ENCODE data around the gene EPHB1. TPM values are rescaled to one million over a fixed set of nuclear protein-coding genes. Genes with fewer than 3 reads are reported as not detected.

EPHB1 gene
- total and polyA plus RNA-seq, 2 donors (not counting 3 experiments of a cell fraction or from before 2014, with no cell fraction given), result 1.3 to 5.2 TPM

- Histone ChIP-seq H2AFZ (ENCODE audit: low read depth, low read length) (no peak overlapping the region), H3K36me3 (ENCODE audit: control insufficient read depth in 2 of 2, extremely low read depth in 1 of 2, insufficient read depth in 2 of 2, low read length in 2 of 2) (no peaks in the 10 kb centered on the region), H3K4me3 (replicated peaks in 1 of 3; ENCODE audit: insufficient read depth in 1 of 3, low read depth in 1 of 3, low read length in 3 of 3) (no peak overlapping the region), H3K9ac (replicated peaks; ENCODE audit: extremely low read depth, insufficient read depth, low read length) (no peak overlapping the region), H3K79me2 (ENCODE audit: control insufficient read depth, insufficient read depth, low read length) (no peaks in the 10 kb centered on the region), H3K9me1 (replicated peaks; ENCODE audit: control insufficient read depth, extremely low read depth, insufficient read depth, low read length) (no peaks in the 10 kb centered on the region), H3K9me3 (replicated peaks; ENCODE audit: control insufficient read depth, insufficient read depth, low read length) (no peaks in the 10 kb centered on the region), H3K4me1 (ENCODE audit: control insufficient read depth, extremely low read depth, insufficient read depth, low read length) (no peaks in the 10 kb centered on the region), H3K4me2 (ENCODE audit: insufficient read depth, low read length) (no peak overlapping the region), H3K27me3 (ENCODE audit: control insufficient read depth in 2 of 2, insufficient read depth in 2 of 2, low read length in 2 of 2) (no peaks in the 10 kb centered on the region), H3K27ac (ENCODE audit: insufficient read depth, low read depth, low read length) (no peak overlapping the region), H4K20me1 (replicated peaks; ENCODE audit: control insufficient read depth, extremely low read depth, insufficient read depth, low read length) (no peaks in the 10 kb centered on the region)
- FAIRE-seq (no peak), DNase-seq (ENCODE audit: low read depth, low spot score) (no peak)
- TF ChIP-seq GATA2 (IDR thresholded peaks at IDR 0.05; ENCODE audit: insufficient read depth, insufficient read length, low read depth, low read length), result no peak
- no peak for TF ChIP-seq JUN (IDR thresholded peaks at IDR 0.05; ENCODE audit: borderline replicate concordance, insufficient read depth, insufficient read length, low read depth)
- no peak for TF ChIP-seq EZH2 (IDR thresholded peaks at IDR 0.05; ENCODE audit: borderline replicate concordance, low read depth, low read length, severe bottlenecking)
- no peak for TF ChIP-seq CTCF (IDR thresholded peaks at IDR 0.05; ENCODE audit: extremely low read depth in 1 of 2, insufficient read depth in 1 of 2, low read depth in 1 of 2, low read length in 2 of 2)
- ChIA-PET CTCF (no interaction called here), POLR2A (no interaction called here)
- dilution Hi-C loops (cut with MboI; ENCODE audit: extremely low pct_ligation_motif_present, low sequenced_read_pairs), result no loop called here
- intact Hi-C loops (cut with micrococcal nuclease), result no loop called here
- BruUV-seq (replicated peaks), result no TSS peak
Measured at GRCh38 chr3:134869153-134869726, 74.2 kb downstream of the EPHB1 start.

GRCh38 chr3:134871818-134872217 is 76.8 kb downstream of the EPHB1 start:
- no peaks in the 10 kb centered on the region for H3K27me3 ChIP-seq (ENCODE audit: control insufficient read depth in 2 of 2, insufficient read depth in 2 of 2, low read length in 2 of 2)
- no TSS peak for BruUV-seq (replicated peaks)
- H4K20me1 ChIP-seq (replicated peaks; ENCODE audit: control insufficient read depth, extremely low read depth, insufficient read depth, low read length), result no peaks in the 10 kb centered on the region
- H3K4me2 ChIP-seq (ENCODE audit: insufficient read depth, low read length), result no peak overlapping the region
- H3K4me3 ChIP-seq (replicated peaks in 1 of 3; ENCODE audit: insufficient read depth in 1 of 3, low read depth in 1 of 3, low read length in 3 of 3), result no peak overlapping the region
- dilution Hi-C loops (cut with MboI; ENCODE audit: extremely low pct_ligation_motif_present, low sequenced_read_pairs), result no loop called here
- no peaks in the 10 kb centered on the region for H3K79me2 ChIP-seq (ENCODE audit: control insufficient read depth, insufficient read depth, low read length)
- ChIA-PET CTCF (no interaction called here), POLR2A (no interaction called here)
- H3K36me3 ChIP-seq (ENCODE audit: control insufficient read depth in 2 of 2, extremely low read depth in 1 of 2, insufficient read depth in 2 of 2, low read length in 2 of 2), result no peaks in the 10 kb centered on the region
- DNase-seq (ENCODE audit: low read depth, low spot score), result no peak
- H3K9me3 ChIP-seq (replicated peaks; ENCODE audit: control insufficient read depth, insufficient read depth, low read length), result no peaks in the 10 kb centered on the region
- no peak overlapping the region for H2AFZ ChIP-seq (ENCODE audit: low read depth, low read length)
- TF ChIP-seq FOS (IDR thresholded peaks at IDR 0.05; ENCODE audit: borderline replicate concordance, insufficient read depth, low read length) (no peak), MYC (IDR thresholded peaks at IDR 0.05; ENCODE audit: low read depth, low read length) (no peak), EZH2 (IDR thresholded peaks at IDR 0.05; ENCODE audit: borderline replicate concordance, low read depth, low read length, severe bottlenecking) (no peak), POLR2AphosphoS5 (IDR thresholded peaks at IDR 0.05; ENCODE audit: insufficient read depth, low read depth, low read length) (no peak), GATA2 (IDR thresholded peaks at IDR 0.05; ENCODE audit: insufficient read depth, insufficient read length, low read depth, low read length) (no peak), MAX (IDR thresholded peaks at IDR 0.05; ENCODE audit: insufficient read depth, insufficient read length) (no peak), JUN (IDR thresholded peaks at IDR 0.05; ENCODE audit: borderline replicate concordance, insufficient read depth, insufficient read length, low read depth) (no peak), CTCF (IDR thresholded peaks at IDR 0.05; ENCODE audit: extremely low read depth in 1 of 2, insufficient read depth in 1 of 2, low read depth in 1 of 2, low read length in 2 of 2) (no peak), POLR2A (IDR thresholded peaks at IDR 0.05; ENCODE audit: low read depth, low read length) (no peak)
- intact Hi-C loops (cut with micrococcal nuclease), result no loop called here
- no peak overlapping the region for H3K9ac ChIP-seq (replicated peaks; ENCODE audit: extremely low read depth, insufficient read depth, low read length)
- H3K27ac ChIP-seq (ENCODE audit: insufficient read depth, low read depth, low read length), result no peak overlapping the region
- FAIRE-seq, result no peak
- no peaks in the 10 kb centered on the region for H3K9me1 ChIP-seq (replicated peaks; ENCODE audit: control insufficient read depth, extremely low read depth, insufficient read depth, low read length)
- no peaks in the 10 kb centered on the region for H3K4me1 ChIP-seq (ENCODE audit: control insufficient read depth, extremely low read depth, insufficient read depth, low read length)
